ENCODE data around the gene AP3M1.

AP3M1 gene

GRCh38 chr10:74093530-74094164 lies 57.0 kb downstream of the AP3M1 start:
- ATAC-seq: no peak
- TF ChIP-seq ISL1 (CRISPR knock-in tag; IDR thresholded peaks at IDR 0.05) (no peak), ZNF8 (CRISPR knock-in tag; IDR thresholded peaks at IDR 0.05) (no peak), ARNTL (CRISPR knock-in tag; IDR thresholded peaks at IDR 0.05; ENCODE audit: borderline replicate concordance, low read depth) (no peak)

- no peak for ATAC-seq
- TF ChIP-seq ZFP30 (CRISPR knock-in tag; IDR thresholded peaks at IDR 0.05) (no peak), ZNF70 (CRISPR knock-in tag; IDR thresholded peaks at IDR 0.05) (no peak)
These were observed 58.3 kb downstream of the AP3M1 start for GRCh38 chr10:74092372-74092771.

- no peak for TF ChIP-seq GLIS3 (CRISPR knock-in tag; IDR thresholded peaks at IDR 0.05)
- TF ChIP-seq ZFP30 (CRISPR knock-in tag; IDR thresholded peaks at IDR 0.05): no peak
- no peak for ATAC-seq
These were observed 61.9 kb downstream of the AP3M1 start for GRCh38 chr10:74088722-74089121.

- no peak for TF ChIP-seq ZFP3 (CRISPR knock-in tag; IDR thresholded peaks at IDR 0.05)
- no peak for TF ChIP-seq CSDC2 (CRISPR knock-in tag; IDR thresholded peaks at IDR 0.05)
- TF ChIP-seq TOX (CRISPR knock-in tag; IDR thresholded peaks at IDR 0.05; ENCODE audit: borderline replicate concordance): no peak
- TF ChIP-seq SNAI2 (CRISPR knock-in tag; IDR thresholded peaks at IDR 0.05): no peak
- no peak for TF ChIP-seq PPARA (CRISPR knock-in tag; IDR thresholded peaks at IDR 0.05; ENCODE audit: borderline replicate concordance)
- no peak for TF ChIP-seq BACH2 (CRISPR knock-in tag; IDR thresholded peaks at IDR 0.05; ENCODE audit: borderline replicate concordance)
- TF ChIP-seq OSR1 (CRISPR knock-in tag; IDR thresholded peaks at IDR 0.05): no peak
- TF ChIP-seq TSHZ2 (CRISPR knock-in tag; IDR thresholded peaks at IDR 0.05): no peak
- no peak for TF ChIP-seq ESRRG (CRISPR knock-in tag; IDR thresholded peaks at IDR 0.05)
- no peak for ATAC-seq
These were observed 64.3 kb downstream of the AP3M1 start for GRCh38 chr10:74086317-74086716.

GRCh38 chr10:74084955-74085354 lies 65.7 kb downstream of the AP3M1 start:
- no peak for ATAC-seq
- no peak for TF ChIP-seq ZFP3 (CRISPR knock-in tag; IDR thresholded peaks at IDR 0.05)
- no peak for TF ChIP-seq ZNF565 (CRISPR knock-in tag; conservative IDR thresholded peaks at IDR 0.05; ENCODE audit: low read depth)
- no peak for TF ChIP-seq RARB (CRISPR knock-in tag; IDR thresholded peaks at IDR 0.05)
- TF ChIP-seq CSRNP3 (CRISPR knock-in tag; IDR thresholded peaks at IDR 0.05): no peak
- no peak for TF ChIP-seq TSHZ2 (CRISPR knock-in tag; IDR thresholded peaks at IDR 0.05)
- no peak for TF ChIP-seq ZNF70 (CRISPR knock-in tag; IDR thresholded peaks at IDR 0.05)
- no peak for TF ChIP-seq SNAI2 (CRISPR knock-in tag; IDR thresholded peaks at IDR 0.05)
- TF ChIP-seq OSR1 (CRISPR knock-in tag; IDR thresholded peaks at IDR 0.05): no peak
- TF ChIP-seq ZNF8 (CRISPR knock-in tag; IDR thresholded peaks at IDR 0.05): no peak
- no peak for TF ChIP-seq ISL1 (CRISPR knock-in tag; IDR thresholded peaks at IDR 0.05)
- no peak for TF ChIP-seq GLIS3 (CRISPR knock-in tag; IDR thresholded peaks at IDR 0.05)
- TF ChIP-seq TOX (CRISPR knock-in tag; IDR thresholded peaks at IDR 0.05; ENCODE audit: borderline replicate concordance): no peak
- TF ChIP-seq PATZ1 (CRISPR knock-in tag; IDR thresholded peaks at IDR 0.05; ENCODE audit: borderline replicate concordance): no peak
